ENCODE data around the gene CORO2B. TPM values are rescaled to one million over a fixed set of nuclear protein-coding genes. Genes with fewer than 3 reads are reported as not detected.

CORO2B gene
- total and polyA plus RNA-seq, 2 experiments from 2014 or later, result 2.9 to 3.0 TPM

DNA sequence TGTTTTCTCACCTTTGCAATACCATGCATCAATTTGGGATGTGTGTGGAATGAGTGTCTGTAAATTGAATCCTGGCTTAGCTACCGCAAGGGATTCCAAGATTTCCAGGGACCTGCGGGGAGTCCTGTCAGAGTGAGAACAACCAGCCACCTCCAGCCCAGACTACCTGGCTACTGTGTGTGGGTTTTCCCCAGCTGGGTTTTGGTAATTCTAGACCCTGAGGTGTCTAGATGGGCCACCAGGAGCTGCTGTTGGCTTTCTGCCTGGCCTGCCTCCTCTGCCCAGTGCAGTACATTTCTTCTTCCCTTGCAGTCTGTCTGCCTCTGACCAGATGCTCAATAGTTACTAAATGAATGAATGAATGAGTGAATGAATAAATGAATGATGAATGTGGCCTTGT lies 32.5 kb upstream of the CORO2B start:
- H3K4me3 ChIP-seq, result no peak overlapping the region
- no peak for TF ChIP-seq CTCF (IDR thresholded peaks at IDR 0.05; ENCODE audit: low read depth, low read length)
- no peak overlapping the region for H3K27ac ChIP-seq
- no peaks in the 10 kb centered on the region for H3K9me3 ChIP-seq (ENCODE audit: low read depth)
- H3K27me3 ChIP-seq, result no peaks in the 10 kb centered on the region
- DNase-seq (ENCODE audit: low read depth in 1 of 2, low spot score in 1 of 2), result no peak
- H3K4me1 ChIP-seq (ENCODE audit: low read depth), result no peaks in the 10 kb centered on the region
- H3K36me3 ChIP-seq, result no peaks in the 10 kb centered on the region

DNA sequence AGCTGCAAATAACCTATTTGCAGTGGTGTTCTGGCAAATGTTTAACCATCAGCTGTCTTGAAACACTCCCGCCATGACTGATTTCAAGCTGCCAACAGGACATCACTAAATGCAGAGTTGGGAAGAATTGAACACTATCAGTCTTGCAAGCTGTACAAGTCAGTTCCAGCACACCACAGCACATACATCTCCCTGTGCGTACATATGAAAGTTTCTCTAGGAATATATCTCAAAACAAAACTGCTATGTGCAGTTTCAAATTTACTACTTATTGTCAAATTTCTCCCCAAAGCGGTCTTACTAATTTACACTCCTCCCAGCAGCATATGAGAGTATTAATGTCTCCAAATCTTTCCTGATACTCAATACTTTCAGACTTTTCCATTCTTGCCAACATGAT lies 30.4 kb upstream of the CORO2B start:
- Histone ChIP-seq H3K9me3 (ENCODE audit: low read depth) (no peaks in the 10 kb centered on the region), H3K4me3 (no peak overlapping the region), H3K27me3 (no peaks in the 10 kb centered on the region), H3K4me1 (ENCODE audit: low read depth) (no peaks in the 10 kb centered on the region), H3K27ac (no peak overlapping the region), H3K36me3 (no peaks in the 10 kb centered on the region)
- no peak for TF ChIP-seq CTCF (IDR thresholded peaks at IDR 0.05; ENCODE audit: low read depth, low read length)
- DNase-seq (ENCODE audit: low read depth in 1 of 2, low spot score in 1 of 2), result no peak

- H3K27me3 ChIP-seq, result no peaks in the 10 kb centered on the region
- H3K36me3 ChIP-seq, result no peaks in the 10 kb centered on the region
- no peak overlapping the region for H3K27ac ChIP-seq
- no peak overlapping the region for H3K4me3 ChIP-seq
- no peaks in the 10 kb centered on the region for H3K9me3 ChIP-seq (ENCODE audit: low read depth)
- no peak for DNase-seq (ENCODE audit: low read depth in 1 of 2, low spot score in 1 of 2)
- TF ChIP-seq CTCF (IDR thresholded peaks at IDR 0.05; ENCODE audit: low read depth, low read length), result no peak
- no peaks in the 10 kb centered on the region for H3K4me1 ChIP-seq (ENCODE audit: low read depth)
Observed at GRCh38 chr15:68550004-68550403, 28.8 kb upstream of the CORO2B start.

DNA sequence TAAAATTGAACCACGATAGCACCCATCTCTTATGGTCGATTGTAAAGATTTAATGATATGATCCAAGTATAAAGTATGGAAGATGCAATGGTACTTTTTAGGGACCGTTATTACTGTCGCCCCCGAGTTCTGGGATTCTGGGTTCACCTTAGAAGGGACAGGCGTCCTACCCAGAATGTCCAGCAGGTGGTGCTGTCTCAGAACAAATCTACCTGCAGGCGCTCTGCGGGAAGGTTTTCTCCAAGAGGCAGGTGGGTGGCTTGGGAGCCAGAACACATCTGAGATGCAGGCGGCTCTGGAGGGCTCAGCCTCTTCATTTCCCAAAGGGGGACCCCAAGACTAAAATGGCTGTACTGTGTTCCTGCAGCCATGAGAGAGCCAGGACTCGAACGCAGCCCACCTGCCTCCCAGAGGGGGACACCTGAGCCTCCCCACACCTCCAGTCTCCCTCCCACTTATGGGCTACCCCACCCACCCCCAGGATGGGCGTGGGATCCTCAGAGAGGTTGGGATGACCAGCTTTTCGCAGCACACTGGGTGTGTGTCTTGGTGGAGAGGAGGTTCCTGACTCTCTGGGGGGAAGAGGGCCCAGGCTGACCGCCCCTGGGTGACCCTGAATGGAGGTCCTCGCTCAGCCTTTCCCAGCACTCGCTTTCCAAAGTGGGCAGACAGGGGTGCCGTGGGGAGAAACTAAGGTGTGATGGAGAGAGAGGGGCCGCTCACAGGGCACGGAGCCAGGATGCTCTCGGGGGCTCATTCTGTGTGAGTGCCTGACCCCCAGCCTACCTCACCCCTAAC lies 28.1 kb upstream of the CORO2B start:
- Histone ChIP-seq H3K36me3 (no peaks in the 10 kb centered on the region), H3K4me3 (no peak overlapping the region), H3K9me3 (ENCODE audit: low read depth) (no peaks in the 10 kb centered on the region), H3K27ac (no peak overlapping the region), H3K4me1 (ENCODE audit: low read depth) (no peaks in the 10 kb centered on the region), H3K27me3 (no peaks in the 10 kb centered on the region)
- peak; percentile 61 to 82 for DNase-seq (ENCODE audit: low read depth in 1 of 2, low spot score in 1 of 2)
- TF ChIP-seq CTCF (IDR thresholded peaks at IDR 0.05; ENCODE audit: low read depth, low read length), result peak; percentile 91

DNA sequence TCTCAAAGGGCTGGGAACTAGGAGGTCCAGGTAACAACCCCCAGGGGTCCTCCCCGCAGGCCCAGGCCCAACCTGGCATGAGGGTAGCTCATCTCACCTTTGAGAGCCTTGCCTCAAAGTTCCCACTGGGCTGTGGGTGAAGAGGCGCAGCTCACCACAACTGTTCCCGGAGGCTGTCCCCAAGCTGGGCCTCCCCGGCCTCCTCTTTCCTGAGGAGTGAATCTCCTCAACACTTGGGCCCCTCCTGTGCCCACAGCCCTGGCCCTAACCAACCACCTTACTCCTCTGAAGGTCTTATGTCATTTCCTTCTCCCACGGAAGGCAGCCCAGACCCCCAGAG lies 27.5 kb upstream of the CORO2B start:
- Histone ChIP-seq H3K27ac (no peak overlapping the region), H3K4me1 (ENCODE audit: low read depth) (no peaks in the 10 kb centered on the region), H3K9me3 (ENCODE audit: low read depth) (no peaks in the 10 kb centered on the region), H3K27me3 (no peaks in the 10 kb centered on the region), H3K36me3 (no peaks in the 10 kb centered on the region), H3K4me3 (no peak overlapping the region)
- DNase-seq (ENCODE audit: low read depth in 1 of 2, low spot score in 1 of 2), result no peak
- TF ChIP-seq CTCF (IDR thresholded peaks at IDR 0.05; ENCODE audit: low read depth, low read length), result no peak

All from cardiac muscle cell (in vitro differentiated cells and primary cell).